GM23338 (cell line): Measurements from ENCODE around the gene UBTF. TPM values are rescaled to one million over a fixed set of nuclear protein-coding genes. Genes with fewer than 3 reads are reported as not detected.

Source experiments
- ATAC-seq: fragments of 200-7000 bp; cut with Tn5 transposase; 3 replicates; pipeline ENCODE4 v1.9.1; 2020
- DNase-seq: peaks from one replicate; pipeline ENCODE4 v3.0.0-alpha.2; 2015; ENCODE audit warnings: low spot score
- H2AFZ ChIP-seq: fragments of 200-600 bp; sonication (generic); 2 replicates; pipeline ENCODE4 v1.8.0; 2016; ENCODE audit warnings: antibody characterized with exemption, mild to moderate bottlenecking, moderate library complexity
- H3F3A ChIP-seq: fragments of 200-600 bp; sonication (generic); replicated peaks from 2 replicates; pipeline ENCODE4 v1.8.0; 2017; ENCODE audit warnings: antibody characterized with exemption, mixed run types, low read depth
- H3K27ac ChIP-seq: fragments of 200-600 bp; sonication (generic); 2 replicates; pipeline ENCODE4 v1.6.1; 2016; ENCODE audit warnings: low read depth
- H3K27me3 ChIP-seq: fragments of 200-600 bp; sonication (generic); 2 replicates; pipeline ENCODE4 v1.8.0; 2016; ENCODE audit warnings: mild to moderate bottlenecking, mixed run types, moderate library complexity; ENCODE audit not compliant: insufficient read depth
- H3K36me3 ChIP-seq: fragments of 200-600 bp; sonication (generic); 2 replicates; pipeline ENCODE4 v1.8.0; 2016; ENCODE audit warnings: mild to moderate bottlenecking; ENCODE audit not compliant: insufficient read depth
- H3K4me1 ChIP-seq: fragments of 200-600 bp; sonication (generic); 2 replicates; pipeline ENCODE4 v1.8.0; 2016; ENCODE audit warnings: mild to moderate bottlenecking, moderate library complexity; ENCODE audit not compliant: insufficient read depth
- H3K4me2 ChIP-seq: fragments of 200-600 bp; sonication (generic); 2 replicates; pipeline ENCODE4 v1.7.1; 2017; ENCODE audit warnings: mixed run types
- H3K4me3 ChIP-seq: fragments of 200-600 bp; sonication (generic); 2 replicates; pipeline ENCODE4 v1.6.1; 2016; ENCODE audit warnings: mixed run types
- H3K79me2 ChIP-seq: fragments of 200-600 bp; sonication (generic); replicated peaks from 2 replicates; pipeline ENCODE4 v1.8.0; 2017; ENCODE audit warnings: mild to moderate bottlenecking; ENCODE audit not compliant: insufficient read depth
- H3K9me2 ChIP-seq: fragments of 200-600 bp; sonication (generic); 2 replicates; pipeline ENCODE4 v1.8.0; 2017; ENCODE audit not compliant: insufficient read depth
- H4K20me1 ChIP-seq: fragments of 200-600 bp; sonication (generic); replicated peaks from 2 replicates; pipeline ENCODE4 v1.8.0; 2017; ENCODE audit warnings: mild to moderate bottlenecking; ENCODE audit not compliant: insufficient read depth
- H3K27ac Mint-ChIP-seq: 2 replicates; pipeline ENCODE4 v1.8.0; 2020; ENCODE audit warnings: inconsistent platforms, mild to moderate bottlenecking, moderate library complexity, mixed read lengths
- H3K27me3 Mint-ChIP-seq: 3 replicates; pipeline ENCODE4 v1.8.0; 2022; ENCODE audit warnings: low read depth, mild to moderate bottlenecking, moderate library complexity, mixed read lengths, inconsistent platforms; ENCODE audit not compliant: insufficient read depth, poor library complexity
- H3K36me3 Mint-ChIP-seq: 3 replicates; pipeline ENCODE4 v1.8.0; 2021; ENCODE audit warnings: low read depth, mild to moderate bottlenecking, inconsistent platforms, moderate library complexity, mixed read lengths
- H3K4me1 Mint-ChIP-seq: 3 replicates; pipeline ENCODE4 v1.8.0; 2020; ENCODE audit warnings: mild to moderate bottlenecking, inconsistent platforms, mixed read lengths
- H3K4me3 Mint-ChIP-seq: 3 replicates; pipeline ENCODE4 v1.8.0; 2021; ENCODE audit warnings: moderate library complexity, mild to moderate bottlenecking, inconsistent platforms, mixed read lengths
- H3K9me3 Mint-ChIP-seq: 3 replicates; pipeline ENCODE4 v1.8.0; 2020; ENCODE audit warnings: moderate library complexity, mild to moderate bottlenecking, inconsistent platforms, mixed read lengths
- CREB1 ChIP-seq: fragments of 250-450 bp; sonication (Bioruptor Pico); IDR thresholded peaks from 2 replicates; pipeline ENCODE4 v1.5.0; 2020; ENCODE audit warnings: low read depth, mild to moderate bottlenecking, moderate library complexity
- EZH2phosphoT487 ChIP-seq: fragments of 200-600 bp; sonication (generic); IDR thresholded peaks from one replicate; pipeline ENCODE4 v1.8.1; 2018; ENCODE audit warnings: antibody characterized with exemption; ENCODE audit not compliant: unreplicated experiment
- POLR2AphosphoS5 ChIP-seq: IDR thresholded peaks from 2 replicates; pipeline ENCODE4 v1.6.1; 2016; ENCODE audit warnings: antibody characterized with exemption, low read depth
- REST ChIP-seq: IDR thresholded peaks from one replicate; pipeline ENCODE4 v1.6.1; 2018; ENCODE audit warnings: antibody characterized with exemption; ENCODE audit not compliant: unreplicated experiment
- STAT1 ChIP-seq: IDR thresholded peaks from one replicate; pipeline ENCODE4 v1.6.1; 2016; ENCODE audit warnings: antibody characterized with exemption; ENCODE audit not compliant: unreplicated experiment
- ZNF462 ChIP-seq: fragments of 250-450 bp; sonication (Bioruptor Pico); IDR thresholded peaks from 2 replicates; pipeline ENCODE4 v1.5.0; 2020; ENCODE audit warnings: mild to moderate bottlenecking, moderate library complexity
- polyA plus RNA-seq: library from polyadenylated mRNA; unstranded; fragments of >200 nt; fragmentation: Nextera tagmentation; extraction: Ambion mirVana; gene quantifications from 2 replicates; pipeline ENCODE4 v1.2.1, GENCODE V29; 2016
- total RNA-seq: library from RNA; depleted of rRNA; stranded (reverse); fragments of >200 nt; shearing (Covaris generic); gene quantifications from 2 replicates; pipeline ENCODE4 v1.2.3, GENCODE V29; 2014

The UBTF gene
- total and polyA plus RNA-seq, 2 experiments from 2014 or later, result 29.9 to 62.2 TPM

- TF ChIP-seq ZNF462 (CRISPR knock-in tag) (no peak), POLR2AphosphoS5 (no peak), CREB1 (no peak), STAT1 (no peak)
Observed at GRCh38 chr17:44209786-44210341, 9.6 kb downstream of the UBTF start (continued).

GRCh38 chr17:44207743-44208142 lies 11.7 kb downstream of the UBTF start:
- H3K4me3 ChIP-seq, result no peak overlapping the region
- no peak overlapping the region for H2AFZ ChIP-seq
- Mint-ChIP-seq H3K27ac (no peak overlapping the region), H3K4me3 (no peak overlapping the region), H3K9me3 (no peaks in the 10 kb centered on the region), H3K27me3 (peaks cover 22% of the 10 kb centered on the region), H3K4me1 (peaks cover 40% of the 10 kb centered on the region), H3K36me3 (peaks cover 58% of the 10 kb centered on the region)
- peaks cover 18% of the 10 kb centered on the region for H3K4me1 ChIP-seq
- no peaks in the 10 kb centered on the region for H3K79me2 ChIP-seq
- H3K4me2 ChIP-seq, result no peak overlapping the region
- H3K36me3 ChIP-seq, result peaks cover 17% of the 10 kb centered on the region
- no peaks in the 10 kb centered on the region for H3K27me3 ChIP-seq
- no peak for DNase-seq
- H3F3A ChIP-seq, result peaks cover 26% of the 10 kb centered on the region; the same call in 1 of the 2 replicates
- no peak for ATAC-seq
- peaks cover 15% of the 10 kb centered on the region for H4K20me1 ChIP-seq
- no peaks in the 10 kb centered on the region for H3K9me2 ChIP-seq
- H3K27ac ChIP-seq, result no peak overlapping the region
- no peak for TF ChIP-seq REST
- TF ChIP-seq EZH2phosphoT487, result no peak
- TF ChIP-seq CREB1, result no peak
